Peyer's patch (tissue), 4 donors: ENCODE results near the gene ZBTB44. TPM values are rescaled to one million over a fixed set of nuclear protein-coding genes. Genes with fewer than 3 reads are reported as not detected.

Experiments used
- DNase-seq, 3 donors: peaks; one replicate each; pipeline ENCODE4 v3.0.0-alpha.2; 2017 to 2019
- H3K27ac ChIP-seq, 4 donors: fragments of 200-600 bp; sonication (generic); one replicate each; pipeline ENCODE4 v1.5.1; 2016 to 2019
- H3K27me3 ChIP-seq, 2 donors: fragments of 200-600 bp; sonication (generic); one replicate each; pipeline ENCODE4 v1.5.1; 2019
- H3K36me3 ChIP-seq, 3 donors: fragments of 200-600 bp; sonication (generic); one replicate each; pipeline ENCODE4 v1.5.1; 2016 to 2019
- H3K4me1 ChIP-seq, 4 donors: fragments of 200-600 bp; sonication (generic); one replicate each; pipeline ENCODE4 v1.5.1; 2016 to 2019
- H3K4me3 ChIP-seq, 4 donors: fragments of 200-600 bp; sonication (generic); 1 replicate in 3 of 4; 2 replicates in 1 of 4; pipeline ENCODE4 v1.5.1; 2016 to 2019; ENCODE audit warnings: mild to moderate bottlenecking in 1 of 4
- H3K9me3 ChIP-seq, 4 donors: fragments of 200-600 bp; sonication (generic); one replicate each; pipeline ENCODE4 v1.5.1; 2016 to 2019; ENCODE audit warnings: mild to moderate bottlenecking in 1 of 4
- POLR2A ChIP-seq, 2 donors: fragments of 450-650 bp; IDR thresholded peaks; one replicate each; pipeline ENCODE4 v1.5.1; 2017; ENCODE audit warnings: antibody characterized with exemption in 2 of 2, mild to moderate bottlenecking in 2 of 2, moderate library complexity in 2 of 2
- total RNA-seq, 4 donors: library from RNA; depleted of rRNA; stranded (reverse); fragments of >200 nt; gene quantifications; one replicate each; pipeline ENCODE4 v1.1.0, GENCODE V29; 2016
- TF ChIP-seq, protein P1 (sequence below), 6 experiments: fragments of 450-650 bp in 4 of 6; fragments of 200-600 bp in 2 of 6; sonication (generic) in 1 of 6; IDR thresholded peaks; one replicate each; pipeline ENCODE4 v1.5.1; 2017 to 2019; ENCODE audit warnings: antibody characterized with exemption in 6 of 6, mild to moderate bottlenecking in 3 of 6, moderate library complexity in 1 of 6

Gene ZBTB44
- total RNA-seq, 4 donors from 2014 or later: 39.2 to 113 (median 45.8) TPM

DNA sequence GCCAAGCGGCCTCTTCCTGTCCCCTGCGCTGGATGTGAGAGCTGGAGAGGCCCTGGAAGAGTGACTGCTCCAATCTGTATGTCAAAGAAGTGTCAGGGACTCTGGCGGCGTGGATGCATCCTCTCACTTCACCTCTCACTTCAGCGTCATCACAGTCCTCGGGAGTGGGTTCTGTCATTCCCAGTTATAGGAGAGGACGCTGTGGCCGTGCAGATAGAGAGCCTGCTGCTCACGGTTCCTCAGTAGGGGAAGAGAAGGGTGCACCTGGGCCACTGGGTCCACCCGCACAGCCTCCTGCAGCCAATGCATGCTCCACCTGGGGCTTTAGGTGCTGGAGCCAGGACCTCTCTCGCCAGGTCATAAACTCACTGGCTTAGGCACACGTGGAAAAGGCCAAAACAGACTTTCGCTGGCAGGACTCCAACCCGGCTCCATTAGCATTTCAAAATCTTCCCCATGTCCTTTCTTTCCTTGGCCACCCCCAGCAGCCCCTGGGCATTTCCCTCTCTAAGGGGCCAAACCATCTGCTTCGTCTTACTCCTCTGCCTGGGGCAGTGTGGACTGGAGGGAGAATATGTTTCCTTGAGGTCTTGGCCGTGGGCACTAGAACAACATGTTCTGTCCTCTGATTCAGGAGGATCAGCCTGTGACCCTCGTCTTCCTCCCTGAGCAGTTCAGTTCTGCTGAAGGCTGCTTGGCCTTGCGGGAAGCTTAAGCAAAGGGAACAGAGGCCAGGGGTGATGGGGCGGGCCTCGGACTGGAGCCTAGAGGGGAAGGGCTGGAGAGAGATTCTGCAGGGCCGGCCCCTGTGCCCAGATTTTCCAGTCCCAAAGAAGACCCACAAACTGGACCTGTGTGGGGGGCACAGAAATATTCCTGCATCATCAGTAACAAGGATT, 97.3 kb downstream of the ZBTB44 start:
- no peaks in the 10 kb centered on the region for H3K36me3 ChIP-seq
- H3K4me1 ChIP-seq: peaks cover 0 to 9% (median 0%) of the 10 kb centered on the region in 4 donors
- no peak for TF ChIP-seq POLR2A (IDR thresholded peaks at IDR 0.05)
- TF ChIP-seq, protein P1, sequence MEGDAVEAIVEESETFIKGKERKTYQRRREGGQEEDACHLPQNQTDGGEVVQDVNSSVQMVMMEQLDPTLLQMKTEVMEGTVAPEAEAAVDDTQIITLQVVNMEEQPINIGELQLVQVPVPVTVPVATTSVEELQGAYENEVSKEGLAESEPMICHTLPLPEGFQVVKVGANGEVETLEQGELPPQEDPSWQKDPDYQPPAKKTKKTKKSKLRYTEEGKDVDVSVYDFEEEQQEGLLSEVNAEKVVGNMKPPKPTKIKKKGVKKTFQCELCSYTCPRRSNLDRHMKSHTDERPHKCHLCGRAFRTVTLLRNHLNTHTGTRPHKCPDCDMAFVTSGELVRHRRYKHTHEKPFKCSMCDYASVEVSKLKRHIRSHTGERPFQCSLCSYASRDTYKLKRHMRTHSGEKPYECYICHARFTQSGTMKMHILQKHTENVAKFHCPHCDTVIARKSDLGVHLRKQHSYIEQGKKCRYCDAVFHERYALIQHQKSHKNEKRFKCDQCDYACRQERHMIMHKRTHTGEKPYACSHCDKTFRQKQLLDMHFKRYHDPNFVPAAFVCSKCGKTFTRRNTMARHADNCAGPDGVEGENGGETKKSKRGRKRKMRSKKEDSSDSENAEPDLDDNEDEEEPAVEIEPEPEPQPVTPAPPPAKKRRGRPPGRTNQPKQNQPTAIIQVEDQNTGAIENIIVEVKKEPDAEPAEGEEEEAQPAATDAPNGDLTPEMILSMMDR (IDR thresholded peaks at IDR 0.05): no peak
- H3K4me3 ChIP-seq: no peak overlapping the region
- no peak overlapping the region for H3K27ac ChIP-seq
- no peaks in the 10 kb centered on the region for H3K9me3 ChIP-seq
- peak in 2 of 3 donors; percentile 3 to 42 for DNase-seq
- H3K27me3 ChIP-seq: no peaks in the 10 kb centered on the region

DNA sequence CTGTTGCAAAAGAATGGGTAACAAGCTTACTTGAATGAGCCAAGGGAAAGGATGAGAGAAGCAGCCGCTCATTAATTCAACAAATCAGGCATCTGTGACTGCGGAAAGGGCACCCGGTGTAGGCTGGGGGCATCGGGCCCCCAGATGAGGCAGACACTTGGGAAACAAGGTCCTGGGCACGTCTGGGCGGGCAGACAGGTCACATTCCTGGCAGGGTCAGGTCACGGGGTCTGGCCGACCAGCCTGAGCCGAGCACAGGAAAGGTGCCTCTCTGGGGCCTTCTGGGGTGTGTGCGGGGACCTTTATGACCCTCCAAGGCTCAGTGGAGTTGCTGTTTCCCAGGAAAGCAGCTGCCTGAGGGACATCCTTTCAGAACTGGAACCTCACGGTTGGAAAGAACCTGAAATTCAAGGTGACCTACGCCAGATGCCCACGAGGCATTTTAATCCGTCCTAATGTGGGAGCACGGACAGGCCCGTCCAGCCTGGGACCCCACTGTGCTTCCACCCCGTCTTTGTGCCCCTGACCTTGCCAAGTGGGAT, 98.1 kb downstream of the ZBTB44 start:
- H3K4me3 ChIP-seq: no peak overlapping the region
- peaks cover 0 to 9% (median 0%) of the 10 kb centered on the region in 4 donors for H3K4me1 ChIP-seq
- H3K27ac ChIP-seq: no peak overlapping the region
- peak in 2 of 3 donors; percentile 39 to 48 for DNase-seq
- H3K9me3 ChIP-seq: no peaks in the 10 kb centered on the region
- H3K27me3 ChIP-seq: no peaks in the 10 kb centered on the region
- no peaks in the 10 kb centered on the region for H3K36me3 ChIP-seq
- TF ChIP-seq, protein P1 (IDR thresholded peaks at IDR 0.05): no peak
- no peak for TF ChIP-seq POLR2A (IDR thresholded peaks at IDR 0.05)

DNA sequence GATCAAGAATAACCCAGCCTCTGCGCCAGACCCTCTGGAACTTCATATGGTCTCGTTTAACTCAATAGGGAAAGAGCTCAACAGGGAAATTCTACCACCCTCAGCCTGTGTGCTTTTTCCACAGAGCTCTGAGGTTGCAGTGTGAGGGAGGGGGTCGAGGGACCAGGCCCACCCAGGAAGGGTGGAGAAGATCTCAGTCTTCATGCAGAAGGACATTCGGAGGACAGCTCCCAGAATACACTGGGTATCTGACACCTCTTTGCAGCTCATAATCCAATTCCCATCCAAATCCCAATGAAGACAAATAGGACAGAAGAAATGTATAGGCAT, 98.5 kb downstream of the ZBTB44 start:
- H3K4me3 ChIP-seq: no peak overlapping the region
- peak in 1 of 3 donors; percentile 5 for DNase-seq
- H3K9me3 ChIP-seq: no peaks in the 10 kb centered on the region
- TF ChIP-seq POLR2A (IDR thresholded peaks at IDR 0.05): no peak
- TF ChIP-seq, protein P1 (IDR thresholded peaks at IDR 0.05): no peak
- H3K4me1 ChIP-seq: peaks cover 0 to 9% (median 0%) of the 10 kb centered on the region in 4 donors
- H3K27me3 ChIP-seq: no peaks in the 10 kb centered on the region
- no peak overlapping the region for H3K27ac ChIP-seq
- H3K36me3 ChIP-seq: no peaks in the 10 kb centered on the region

DNA sequence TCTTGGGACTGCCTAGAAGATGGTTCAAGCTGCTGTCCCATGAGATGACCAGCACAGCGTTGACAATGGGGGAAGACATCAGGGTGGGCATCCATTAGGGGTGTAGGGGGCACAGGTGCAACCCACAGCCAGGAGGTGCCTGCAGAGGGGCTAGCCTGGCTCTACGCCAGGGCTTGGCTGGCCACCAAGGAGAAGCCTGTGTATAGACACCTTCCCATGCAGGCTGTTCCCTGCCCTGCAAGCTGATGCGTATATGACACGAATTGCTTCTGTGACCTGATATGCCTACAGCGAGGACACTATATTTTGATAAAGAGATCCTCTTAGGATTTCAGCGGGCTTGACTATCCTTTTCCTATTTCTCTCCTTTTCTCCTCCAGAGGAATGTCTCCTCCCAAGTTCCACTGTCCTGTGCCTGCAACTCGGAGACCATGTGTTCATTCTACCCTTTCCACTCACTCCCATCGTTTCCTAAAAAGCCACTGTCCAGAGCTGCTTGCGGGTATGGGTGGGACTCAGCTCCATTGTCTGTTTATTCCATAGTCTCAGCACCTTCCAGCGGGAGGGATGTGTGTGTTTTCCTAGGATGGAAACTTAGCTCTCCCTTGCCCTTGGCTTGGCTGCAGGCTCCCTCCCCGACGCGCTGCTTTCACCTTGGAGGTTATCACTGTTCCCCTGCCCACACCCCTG, 99.0 kb downstream of the ZBTB44 start:
- Histone ChIP-seq H3K27ac (no peak overlapping the region), H3K4me3 (no peak overlapping the region), H3K9me3 (no peaks in the 10 kb centered on the region), H3K4me1 (peaks cover 0 to 9% (median 0%) of the 10 kb centered on the region in 4 donors), H3K36me3 (no peaks in the 10 kb centered on the region), H3K27me3 (no peaks in the 10 kb centered on the region)
- DNase-seq: peak; percentile 10 to 45 (median 44)
- TF ChIP-seq POLR2A (IDR thresholded peaks at IDR 0.05): no peak
- TF ChIP-seq, protein P1 (IDR thresholded peaks at IDR 0.05): no peak

DNA sequence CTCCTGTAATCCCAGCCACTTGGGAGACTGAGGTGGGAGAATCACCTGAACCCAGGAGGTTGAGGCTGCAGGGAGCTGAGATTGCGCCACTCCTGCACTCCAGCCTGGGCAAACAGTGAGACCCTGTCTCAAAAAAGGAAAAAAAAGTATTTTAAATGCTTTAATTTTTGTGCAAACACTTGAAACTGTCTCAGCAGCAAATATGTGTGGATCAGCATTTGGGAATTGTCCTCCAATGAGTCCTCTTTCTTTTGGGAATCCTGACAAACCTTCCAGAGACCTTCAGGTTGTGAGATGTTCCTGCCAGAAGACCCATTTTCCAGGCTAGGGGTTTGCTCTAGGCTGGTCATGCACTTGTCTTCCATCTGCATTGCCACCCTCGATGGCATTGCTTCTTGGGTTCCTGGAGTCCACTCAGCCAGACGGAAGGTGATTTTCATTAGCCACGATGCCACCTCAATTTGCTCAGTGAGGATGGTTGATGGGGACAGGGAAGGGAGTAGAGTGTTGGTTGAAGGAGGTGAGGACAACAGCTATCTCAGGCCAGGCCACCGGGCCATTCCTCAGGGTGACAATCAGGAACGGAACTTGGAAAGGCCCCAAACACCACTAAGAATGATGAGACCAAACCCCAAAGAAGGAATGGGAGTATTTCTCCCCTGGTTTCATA, 99.7 kb downstream of the ZBTB44 start:
- H3K27me3 ChIP-seq: no peaks in the 10 kb centered on the region
- DNase-seq: peak; percentile 3 to 42 (median 27)
- H3K36me3 ChIP-seq: peaks cover 0 to 5% (median 0%) of the 10 kb centered on the region in 3 donors
- H3K4me1 ChIP-seq: peaks cover 0 to 9% (median 0%) of the 10 kb centered on the region in 4 donors
- TF ChIP-seq POLR2A (IDR thresholded peaks at IDR 0.05): no peak
- TF ChIP-seq, protein P1 (IDR thresholded peaks at IDR 0.05): no peak
- no peaks in the 10 kb centered on the region for H3K9me3 ChIP-seq
- H3K4me3 ChIP-seq: no peak overlapping the region
- H3K27ac ChIP-seq: no peak overlapping the region
